ENCODE data around the gene PPP1CA.
A peak's percentile ranks its signal among the peaks of the same experiment; 100 is the strongest.
"Not testable (repeated sequence)": the region's sequence is repeated elsewhere in the genome, so short reads cannot be mapped to it uniquely, and the experiment has no call there.

The PPP1CA gene

GRCh38 chr11:67434395-67434881 lies 32.8 kb upstream of the PPP1CA start:
- DNase-seq = no peak

GRCh38 chr11:67433536-67434394 lies 32.1 kb upstream of the PPP1CA start:
- no peak for DNase-seq

DNA sequence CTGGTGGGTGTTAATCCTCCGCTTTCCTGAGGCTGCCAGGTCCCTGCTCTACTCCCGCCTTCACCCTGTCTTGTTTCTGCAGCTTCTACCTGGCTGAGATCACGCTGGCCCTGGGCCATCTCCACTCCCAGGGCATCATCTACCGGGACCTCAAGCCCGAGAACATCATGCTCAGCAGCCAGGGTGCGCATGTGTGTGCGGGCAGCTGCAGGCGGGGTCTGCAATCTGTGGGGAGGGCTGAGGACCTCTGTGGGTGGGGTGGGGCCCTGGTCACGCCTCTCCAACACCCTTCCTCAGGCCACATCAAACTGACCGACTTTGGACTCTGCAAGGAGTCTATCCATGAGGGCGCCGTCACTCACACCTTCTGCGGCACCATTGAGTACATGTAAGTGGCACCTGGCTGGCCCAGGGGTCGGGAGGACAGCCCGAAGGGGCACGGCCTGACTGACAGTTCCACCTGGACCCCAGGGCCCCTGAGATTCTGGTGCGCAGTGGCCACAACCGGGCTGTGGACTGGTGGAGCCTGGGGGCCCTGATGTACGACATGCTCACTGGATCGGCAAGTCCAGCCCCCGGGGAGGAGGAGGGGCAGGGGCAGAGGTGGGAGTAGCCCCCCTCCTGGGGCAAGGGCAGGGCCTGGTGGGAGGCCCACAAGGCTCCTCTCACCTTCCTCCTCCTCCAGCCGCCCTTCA lies 31.1 kb upstream of the PPP1CA start:
- no peak for DNase-seq

DNA sequence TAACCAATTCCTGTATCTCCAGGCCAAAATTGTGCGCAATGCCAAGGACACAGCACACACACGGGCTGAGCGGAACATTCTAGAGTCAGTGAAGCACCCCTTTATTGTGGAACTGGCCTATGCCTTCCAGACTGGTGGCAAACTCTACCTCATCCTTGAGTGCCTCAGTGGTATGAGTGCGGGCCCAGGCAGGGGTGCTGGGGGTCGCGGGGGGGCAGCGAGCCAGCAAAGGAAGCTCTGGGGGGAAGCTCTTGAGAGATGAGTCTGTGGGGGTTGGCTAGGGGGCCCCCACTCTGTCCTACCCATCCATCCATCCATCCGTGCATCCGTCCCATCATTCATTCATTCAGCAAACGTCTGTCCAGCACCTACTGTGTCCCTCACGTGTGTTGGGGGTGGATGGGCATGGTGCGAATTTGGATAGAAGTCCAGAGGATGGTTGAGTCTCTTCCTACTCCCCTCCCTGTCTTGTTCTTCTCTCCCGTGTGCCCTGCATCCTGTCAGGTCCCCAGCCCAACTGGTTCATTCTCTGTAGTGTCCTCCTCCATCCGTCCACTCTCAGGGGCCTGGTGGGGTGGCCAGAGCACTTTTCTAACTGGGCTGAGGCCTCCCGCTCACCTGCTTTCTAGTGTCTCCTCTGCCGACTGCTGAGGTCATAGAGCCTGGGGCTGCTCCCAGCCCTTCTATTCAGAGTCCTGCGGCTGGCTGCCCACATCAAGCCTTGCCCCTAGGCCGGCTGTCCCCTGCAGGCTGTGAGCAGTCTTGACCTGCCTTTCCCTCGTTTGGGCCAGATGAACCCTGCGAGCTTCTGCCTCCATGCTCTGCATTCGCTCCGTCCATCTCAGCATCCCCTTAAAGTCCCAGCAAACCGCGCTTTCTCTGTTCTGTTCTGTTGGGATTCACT lies 29.9 kb upstream of the PPP1CA start:
- no peak for DNase-seq

DNA sequence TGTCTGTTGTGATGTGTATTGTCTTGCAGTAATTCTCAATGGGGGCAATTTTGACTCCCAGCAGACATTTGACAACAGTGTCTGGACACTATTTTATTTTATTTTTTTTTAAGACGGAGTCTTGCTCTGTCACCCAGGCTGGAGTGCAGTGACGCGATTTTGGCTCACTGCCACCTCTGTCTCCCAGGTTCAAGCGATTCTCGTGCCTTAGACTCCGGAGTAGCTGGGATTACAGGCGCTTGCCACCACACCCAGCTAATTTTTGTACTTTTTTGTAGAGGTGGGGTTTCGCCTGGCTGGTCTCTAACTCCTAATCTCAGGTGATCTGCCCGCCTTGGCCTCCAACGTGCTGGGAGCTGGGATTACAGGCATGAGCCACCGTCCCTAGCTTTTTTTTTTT lies 28.1 kb upstream of the PPP1CA start:
- no peak for DNase-seq

DNA sequence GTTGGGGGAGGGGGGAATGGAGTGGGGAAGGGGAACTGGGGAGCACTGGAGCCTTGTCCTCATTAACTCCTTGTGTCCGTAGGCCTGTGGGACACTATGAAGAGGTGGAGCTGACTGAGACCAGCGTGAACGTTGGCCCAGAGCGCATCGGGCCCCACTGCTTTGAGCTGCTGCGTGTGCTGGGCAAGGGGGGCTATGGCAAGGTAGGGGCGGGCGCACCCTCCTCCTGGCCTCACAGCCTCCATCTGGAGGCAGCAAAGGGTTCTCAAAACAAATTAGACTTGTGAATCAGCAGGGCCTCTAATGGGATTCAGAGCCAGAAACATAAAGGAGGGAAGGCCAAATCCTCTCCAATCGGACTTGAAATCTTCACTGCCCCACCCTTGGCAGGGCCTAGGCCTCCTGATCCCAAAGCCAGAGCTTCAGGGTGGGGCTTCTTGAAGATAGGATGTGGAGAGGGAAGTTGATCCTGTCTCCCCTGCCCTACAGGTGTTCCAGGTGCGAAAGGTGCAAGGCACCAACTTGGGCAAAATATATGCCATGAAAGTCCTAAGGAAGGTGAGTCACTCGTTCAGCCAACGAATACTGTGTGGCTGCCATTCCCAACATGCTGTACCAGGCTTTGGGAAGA lies 27.5 kb upstream of the PPP1CA start:
- DNase-seq = no peak

DNA sequence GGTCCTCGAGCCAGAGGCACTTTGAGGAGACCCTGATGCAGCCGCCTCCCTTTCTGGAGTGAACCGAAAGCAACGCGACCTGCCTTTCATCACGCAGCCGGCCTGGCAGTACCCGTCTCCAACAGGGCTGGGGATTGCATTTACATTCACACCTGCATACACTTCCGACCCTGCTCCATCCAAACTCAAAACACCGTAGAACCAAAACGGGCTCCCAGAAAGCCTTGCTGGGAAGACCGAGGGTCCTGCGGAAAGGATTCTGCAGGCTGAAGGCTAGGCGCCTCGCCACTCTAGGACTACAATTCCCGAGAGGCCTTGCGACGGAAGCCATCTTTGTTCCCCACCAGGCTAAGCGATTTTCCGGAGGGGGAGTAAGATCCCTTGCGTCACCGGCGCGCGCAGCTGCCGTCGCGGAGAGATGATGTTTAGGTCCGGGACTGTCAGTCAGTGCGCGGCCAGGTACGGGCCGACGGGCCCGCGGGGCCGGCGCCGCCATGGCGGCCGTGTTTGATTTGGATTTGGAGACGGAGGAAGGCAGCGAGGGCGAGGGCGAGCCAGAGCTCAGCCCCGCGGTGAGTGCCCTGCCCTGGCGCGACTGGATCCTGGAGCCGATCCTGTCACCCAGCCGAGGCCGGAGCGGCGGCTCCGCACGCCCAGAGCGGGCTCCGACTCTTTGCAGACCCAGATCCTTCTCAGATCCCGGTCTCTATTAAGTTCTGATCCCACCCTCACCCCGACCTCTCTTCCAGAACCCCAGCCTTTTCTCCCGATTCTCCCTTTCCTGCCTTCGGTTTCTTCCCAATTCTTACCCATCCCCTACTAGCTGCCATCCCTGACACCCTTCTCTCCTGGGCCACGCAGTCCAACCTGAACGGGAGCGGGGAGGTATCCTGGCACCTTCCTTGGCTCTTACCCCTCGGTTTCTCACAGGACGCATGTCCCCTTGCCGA lies 26.7 kb upstream of the PPP1CA start, which contains the start of gene RPS6KB2:
RPS6KB2 (plus strand) TSS at position 443 of the 950 bp plus-strand sequence; CDS start at position 495, 52 bp downstream.
- peak; percentile 96 to 99 (median 97) for DNase-seq

DNA sequence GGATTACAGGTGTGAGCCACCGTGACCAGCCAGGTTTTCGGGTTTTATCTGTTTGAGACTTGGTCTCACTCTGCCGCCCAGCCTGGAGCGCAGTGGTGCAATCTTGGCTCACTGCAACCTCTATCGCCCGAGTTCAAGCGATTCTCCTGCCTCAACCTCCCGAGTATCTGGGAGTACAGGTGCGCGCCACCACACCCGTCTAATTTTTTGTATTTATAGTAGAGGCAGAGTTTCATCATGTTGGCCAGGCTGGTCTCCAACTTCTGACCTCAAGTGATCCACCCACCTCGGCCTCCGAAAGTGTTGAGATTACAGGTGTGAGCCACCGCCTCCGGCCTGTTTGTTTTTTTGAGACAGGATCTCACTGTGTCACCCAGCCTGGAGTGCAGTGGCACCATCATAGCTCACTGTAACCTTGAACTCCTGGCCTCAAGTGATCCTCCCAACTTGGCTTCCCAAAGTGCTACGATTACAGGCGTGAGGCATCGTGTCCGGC lies 25.8 kb upstream of the PPP1CA start:
- not testable (repeated sequence) for DNase-seq

DNA sequence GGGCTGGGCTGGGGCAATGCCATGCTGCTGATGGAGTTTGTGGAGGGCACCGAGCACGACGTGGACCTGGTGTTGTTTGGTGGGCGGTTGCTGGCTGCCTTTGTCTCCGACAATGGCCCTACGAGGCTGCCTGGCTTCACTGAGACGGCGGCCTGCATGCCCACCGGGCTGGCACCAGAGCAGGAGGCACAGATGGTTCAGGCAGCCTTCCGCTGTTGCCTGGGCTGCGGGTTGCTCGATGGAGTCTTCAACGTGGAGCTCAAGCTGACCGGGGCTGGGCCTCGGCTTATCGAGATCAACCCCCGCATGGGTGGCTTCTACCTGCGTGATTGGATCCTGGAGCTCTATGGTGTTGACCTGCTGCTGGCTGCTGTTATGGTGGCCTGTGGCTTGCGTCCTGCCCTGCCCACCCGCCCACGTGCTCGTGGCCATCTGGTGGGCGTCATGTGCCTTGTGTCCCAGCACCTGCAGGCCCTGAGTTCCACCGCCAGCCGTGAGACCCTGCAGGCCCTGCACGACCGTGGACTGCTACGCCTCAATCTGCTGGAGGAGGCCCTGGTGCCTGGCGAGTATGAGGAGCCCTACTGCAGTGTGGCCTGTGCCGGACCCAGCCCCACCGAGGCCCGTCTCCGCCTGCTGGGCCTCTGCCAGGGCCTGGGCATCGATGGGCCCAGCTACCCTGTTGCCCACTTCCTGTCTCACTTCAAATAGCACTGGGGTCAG lies 22.4 kb upstream of the PPP1CA start:
- DNase-seq = no peak

- DNase-seq = no peak
Observed at GRCh38 chr11:67423466-67423865, 21.8 kb upstream of the PPP1CA start.

GRCh38 chr11:67422891-67423290 lies 21.2 kb upstream of the PPP1CA start:
- no peak for DNase-seq

GRCh38 chr11:67421430-67422031 lies 19.9 kb upstream of the PPP1CA start:
- DNase-seq = no peak

- DNase-seq = peak; percentile 93 to 99 (median 97)
Observed at GRCh38 chr11:67420646-67421429, 19.2 kb upstream of the PPP1CA start.

DNA sequence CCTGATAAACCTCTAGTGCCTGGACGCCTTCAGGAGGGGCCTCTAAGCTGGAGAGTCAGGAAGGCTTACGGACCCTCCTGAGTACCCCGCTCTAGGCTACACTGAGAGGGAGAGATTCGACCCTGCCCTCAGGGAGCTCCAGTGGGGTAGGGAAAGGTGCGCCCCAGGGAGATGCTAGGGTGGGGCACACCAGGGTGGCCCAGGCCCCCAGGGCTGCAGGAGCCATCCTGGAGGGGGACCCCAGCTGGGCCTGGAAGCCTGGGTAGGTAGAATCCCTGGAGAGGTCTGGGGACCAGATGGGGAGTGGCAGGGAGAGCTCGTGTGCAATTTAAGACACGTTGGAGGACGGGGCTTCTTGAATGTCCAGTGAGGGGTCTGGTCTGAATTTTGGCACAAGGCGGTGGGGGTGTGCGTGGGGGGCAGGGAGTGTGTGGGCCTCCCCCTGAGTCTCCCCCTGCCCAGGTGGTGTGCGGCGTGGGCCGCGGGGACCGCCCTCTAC lies 18.5 kb upstream of the PPP1CA start:
- no peak for DNase-seq

- no peak for DNase-seq
Observed at GRCh38 chr11:67419325-67420049, 17.8 kb upstream of the PPP1CA start.

GRCh38 chr11:67418476-67419281 lies 17.0 kb upstream of the PPP1CA start:
- no peak for DNase-seq

GRCh38 chr11:67417425-67417824 lies 15.8 kb upstream of the PPP1CA start:
- no peak for DNase-seq
